Activated naive CD8-positive, alpha-beta T cell treated with anti-CD3 and anti-CD28 coated beads, Interleukin-2, amount 50 U/mL, for 24 hours (primary cell): Measurements from ENCODE around the gene CFAP58.
A peak's percentile ranks its signal among the peaks of the same experiment; 100 is the strongest.

ENCODE experiments used
- ATAC-seq: fragments of 150-1000 bp; cut with Tn5 transposase; one replicate; pipeline ENCODE4 v1.10.0; 2021
- DNase-seq: peaks from one replicate; pipeline ENCODE4 v3.0.0; 2021
- H3K27ac Mint-ChIP-seq: one replicate; pipeline ENCODE4 v1.8.0; 2021; ENCODE audit warnings: mild to moderate bottlenecking, mixed read lengths
- H3K27me3 Mint-ChIP-seq: one replicate; pipeline ENCODE4 v1.8.0; 2021; ENCODE audit warnings: mixed read lengths
- H3K36me3 Mint-ChIP-seq: one replicate; pipeline ENCODE4 v1.8.0; 2021; ENCODE audit warnings: low read depth, mixed read lengths
- H3K4me1 Mint-ChIP-seq: one replicate; pipeline ENCODE4 v1.8.0; 2021; ENCODE audit warnings: mixed read lengths
- H3K4me3 Mint-ChIP-seq: one replicate; pipeline ENCODE4 v1.8.0; 2021; ENCODE audit warnings: mild to moderate bottlenecking, moderate library complexity, mixed read lengths
- H3K9me3 Mint-ChIP-seq: one replicate; pipeline ENCODE4 v1.8.0; 2021; ENCODE audit warnings: mixed read lengths

The CFAP58 gene

DNA sequence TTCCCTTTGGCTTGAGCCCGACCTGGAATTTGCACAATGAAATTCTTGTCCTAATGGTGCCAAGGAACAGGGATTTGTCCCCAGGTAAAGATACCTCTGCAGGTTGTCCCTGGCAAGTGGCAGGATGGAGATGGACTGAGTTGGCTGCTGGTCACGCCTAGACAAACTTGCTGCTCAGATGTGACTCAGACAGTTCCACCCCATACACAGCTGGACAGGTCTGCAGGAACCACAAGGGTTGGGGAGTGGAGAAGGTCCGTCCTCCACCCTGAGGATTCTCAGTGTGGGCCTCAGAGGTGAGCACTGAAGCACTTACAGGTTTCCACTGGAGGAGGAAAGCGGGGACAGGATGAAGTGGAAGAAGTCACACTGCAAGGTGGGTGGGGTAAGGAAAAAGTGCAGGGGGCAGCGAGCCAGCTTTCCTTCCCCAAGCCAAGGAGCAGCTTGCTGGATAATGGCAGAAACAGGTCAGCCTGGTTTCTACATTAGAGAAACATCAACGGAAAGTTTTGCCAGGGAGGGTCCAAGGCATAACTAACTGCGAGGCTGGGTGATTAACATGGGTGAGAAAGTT lies 35.8 kb upstream of the CFAP58 start:
- Mint-ChIP-seq H3K4me1 (peaks cover 50% of the 10 kb centered on the region), H3K27ac (no peak overlapping the region), H3K9me3 (no peaks in the 10 kb centered on the region), H3K4me3 (no peak overlapping the region), H3K27me3 (no peaks in the 10 kb centered on the region), H3K36me3 (peaks cover 20% of the 10 kb centered on the region)
- ATAC-seq (no peak), DNase-seq (no peak)

DNA sequence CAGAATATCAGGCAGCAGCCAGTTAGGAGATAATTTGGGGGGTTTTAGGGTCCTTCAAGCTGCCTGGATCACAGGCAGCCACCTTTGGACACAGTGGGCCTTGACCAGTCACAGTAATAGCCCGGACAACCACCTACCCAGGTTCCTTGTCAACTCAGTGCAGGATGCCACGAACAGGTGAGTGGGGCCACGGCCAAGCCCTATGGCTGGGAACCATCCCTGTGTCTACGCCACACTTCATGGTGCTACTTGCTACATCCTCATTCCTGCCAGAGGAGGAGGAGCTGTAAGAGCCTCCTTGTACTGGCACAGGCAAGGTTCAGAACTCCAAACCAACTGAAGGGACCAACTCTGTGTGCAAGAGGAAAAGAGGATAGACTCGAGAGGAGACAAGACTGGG lies 35.3 kb upstream of the CFAP58 start:
- ATAC-seq (no peak), DNase-seq (no peak)
- Mint-ChIP-seq H3K4me1 (peaks cover 52% of the 10 kb centered on the region), H3K4me3 (no peak overlapping the region), H3K27me3 (no peaks in the 10 kb centered on the region), H3K9me3 (no peaks in the 10 kb centered on the region), H3K36me3 (peaks cover 17% of the 10 kb centered on the region), H3K27ac (no peak overlapping the region)

DNA sequence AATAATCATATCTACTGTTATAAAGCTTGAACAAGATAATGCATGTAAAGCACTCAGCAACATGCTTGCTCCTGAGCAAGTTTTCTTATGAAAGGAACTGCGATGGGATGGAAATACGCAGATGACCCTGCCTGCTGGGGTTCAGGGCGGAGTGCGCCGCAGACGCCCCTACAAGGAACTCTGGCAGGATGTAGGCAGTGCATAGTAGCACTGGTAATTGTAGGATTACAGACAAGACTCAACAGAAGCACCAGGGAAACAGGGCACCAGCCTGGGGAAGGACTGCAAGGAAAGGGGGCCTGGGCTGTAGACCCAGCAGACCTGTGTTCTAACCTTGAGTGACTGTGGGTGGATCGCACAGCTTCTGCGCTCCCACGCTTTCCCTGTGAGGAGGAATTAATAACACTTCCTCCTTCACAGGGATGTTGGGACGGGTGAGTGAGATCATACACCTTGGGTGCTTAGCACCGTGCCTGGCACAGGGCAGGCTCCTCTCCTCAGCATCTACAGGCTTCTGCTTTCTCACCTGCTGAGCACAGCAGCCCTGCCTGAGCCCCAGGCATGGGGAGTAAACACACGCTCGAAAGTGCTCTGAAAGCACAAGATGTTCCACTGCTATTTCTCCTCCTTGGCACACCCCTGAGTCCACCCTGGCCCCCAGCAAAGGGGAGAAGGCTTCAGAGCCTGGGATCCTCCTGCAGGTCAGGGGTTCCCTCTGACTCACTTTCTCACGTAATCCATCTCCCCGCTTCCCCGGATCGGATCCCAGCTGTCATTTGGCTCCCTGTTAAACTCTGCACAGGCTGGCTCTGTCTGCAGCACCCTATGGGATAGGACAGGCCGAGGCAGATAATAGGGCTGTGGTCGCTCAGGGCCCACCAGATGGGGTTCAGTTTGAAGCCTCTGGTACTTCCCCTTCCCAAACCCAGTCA lies 34.6 kb upstream of the CFAP58 start:
- Mint-ChIP-seq H3K27me3 (no peaks in the 10 kb centered on the region), H3K36me3 (peaks cover 13% of the 10 kb centered on the region), H3K9me3 (no peaks in the 10 kb centered on the region), H3K4me1 (peaks cover 60% of the 10 kb centered on the region), H3K27ac (no peak overlapping the region), H3K4me3 (no peak overlapping the region)
- no peak for DNase-seq
- ATAC-seq: no peak

DNA sequence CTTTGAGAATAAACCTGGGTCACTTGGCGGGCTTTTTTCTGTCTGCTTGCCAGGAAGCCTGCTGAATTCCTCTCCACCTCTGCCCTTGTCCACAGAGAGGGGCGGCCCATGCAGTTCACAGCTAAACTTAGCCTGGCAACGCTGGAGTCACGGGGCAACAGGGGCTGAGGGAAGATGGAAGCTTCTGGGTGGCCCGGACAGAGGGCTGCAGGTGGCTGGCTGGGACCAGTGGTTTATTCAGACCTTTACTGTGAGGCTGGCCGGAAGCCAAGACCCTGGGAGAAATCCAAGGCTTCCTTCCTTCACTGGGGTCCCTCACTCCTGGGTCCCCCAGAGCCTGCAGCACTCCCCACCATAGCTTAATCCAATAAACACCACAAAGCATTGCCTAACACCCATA lies 32.4 kb upstream of the CFAP58 start:
- peak overlapping the region; percentile 76 for H3K27ac Mint-ChIP-seq
- no peaks in the 10 kb centered on the region for H3K9me3 Mint-ChIP-seq
- no peak overlapping the region for H3K4me3 Mint-ChIP-seq
- H3K27me3 Mint-ChIP-seq: no peaks in the 10 kb centered on the region
- DNase-seq (no peak), ATAC-seq (no peak)
- H3K4me1 Mint-ChIP-seq: peaks cover 81% of the 10 kb centered on the region
- H3K36me3 Mint-ChIP-seq: peaks cover 23% of the 10 kb centered on the region

DNA sequence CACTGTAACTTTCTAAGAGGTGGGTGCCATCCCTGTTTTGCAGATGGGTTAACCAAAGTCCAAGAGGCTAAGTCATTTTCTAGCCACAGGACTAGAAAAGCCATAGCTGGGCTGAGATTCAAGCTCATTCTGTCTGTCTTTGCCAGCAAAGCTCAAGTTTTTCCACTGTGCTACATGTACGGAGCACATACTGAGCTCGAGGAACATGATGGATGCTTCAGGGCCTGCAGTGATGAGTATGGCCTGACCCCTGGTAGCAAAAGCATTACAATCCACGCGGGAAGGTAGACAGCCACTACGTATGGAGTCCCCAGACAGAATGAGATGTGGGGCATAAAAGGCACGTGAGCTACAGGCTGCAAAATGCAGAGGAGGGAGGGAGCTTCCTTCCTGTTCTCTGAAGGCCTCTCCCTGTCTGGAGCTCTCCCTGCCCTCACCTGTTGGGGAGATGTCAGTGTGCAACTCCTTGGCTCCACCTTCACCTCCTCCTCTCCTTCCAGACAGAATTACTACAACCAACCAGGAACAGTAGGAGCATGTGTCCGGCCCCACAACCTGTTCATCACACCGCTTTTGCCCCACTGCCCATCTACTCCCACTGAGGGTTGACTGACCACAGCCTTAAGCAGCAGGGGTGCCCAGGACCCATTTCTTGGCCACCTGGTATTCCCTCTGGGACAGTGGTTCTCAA lies 31.8 kb upstream of the CFAP58 start:
- ATAC-seq (no peak), DNase-seq (no peak)
- Mint-ChIP-seq H3K9me3 (no peaks in the 10 kb centered on the region), H3K4me1 (peaks cover 87% of the 10 kb centered on the region), H3K27me3 (no peaks in the 10 kb centered on the region), H3K27ac (peak overlapping the region; percentile 76), H3K4me3 (peak overlapping the region; percentile 39), H3K36me3 (peaks cover 24% of the 10 kb centered on the region)

DNA sequence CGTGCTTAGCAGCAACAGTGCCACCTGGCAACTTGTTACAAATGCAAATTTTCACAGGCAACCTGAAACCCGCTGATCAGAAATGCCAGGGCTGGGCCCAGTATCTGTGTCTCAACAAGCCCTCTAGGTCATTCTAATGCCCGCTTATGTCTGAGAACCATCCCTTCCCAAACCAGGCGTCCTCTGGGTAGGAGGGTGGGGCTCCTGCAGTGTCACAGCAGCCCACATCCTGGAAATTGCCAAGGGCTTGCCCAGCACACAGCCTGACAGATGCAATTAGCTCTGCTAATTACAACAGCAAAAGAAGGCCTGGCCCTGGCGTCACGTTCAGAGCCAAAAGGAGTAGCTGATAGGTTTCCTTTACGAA lies 31.2 kb upstream of the CFAP58 start:
- no peaks in the 10 kb centered on the region for H3K27me3 Mint-ChIP-seq
- peak overlapping the region; percentile 39 for H3K4me3 Mint-ChIP-seq
- peaks cover 24% of the 10 kb centered on the region for H3K36me3 Mint-ChIP-seq
- H3K9me3 Mint-ChIP-seq: no peaks in the 10 kb centered on the region
- peak overlapping the region; percentile 76 for H3K27ac Mint-ChIP-seq
- DNase-seq: no peak
- ATAC-seq: peak; percentile 18
- peaks cover 93% of the 10 kb centered on the region for H3K4me1 Mint-ChIP-seq

DNA sequence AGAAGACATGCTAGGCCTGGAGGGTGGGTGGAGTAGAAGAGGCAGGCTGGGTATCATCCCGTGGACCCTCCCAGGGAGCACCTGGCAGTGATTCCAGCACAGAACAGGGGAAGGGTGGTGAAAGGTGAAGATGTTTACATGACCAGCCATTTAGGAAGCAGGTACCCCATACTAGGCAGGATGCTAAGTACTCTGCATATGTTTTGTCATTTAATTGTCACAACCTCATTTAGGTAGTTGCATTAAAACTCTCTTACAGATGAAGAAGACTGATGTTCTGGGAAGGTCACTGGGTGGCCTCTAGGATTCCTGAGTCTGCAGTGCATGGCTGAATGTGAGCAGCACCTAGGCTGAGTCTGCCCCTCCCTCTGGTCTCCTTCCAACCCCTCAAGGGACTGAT lies 30.5 kb upstream of the CFAP58 start:
- peak overlapping the region; percentile 39 for H3K4me3 Mint-ChIP-seq
- peaks cover 96% of the 10 kb centered on the region for H3K4me1 Mint-ChIP-seq
- DNase-seq: no peak
- no peak for ATAC-seq
- H3K9me3 Mint-ChIP-seq: no peaks in the 10 kb centered on the region
- no peaks in the 10 kb centered on the region for H3K27me3 Mint-ChIP-seq
- H3K36me3 Mint-ChIP-seq: peaks cover 21% of the 10 kb centered on the region
- peak overlapping the region; percentile 76 for H3K27ac Mint-ChIP-seq

DNA sequence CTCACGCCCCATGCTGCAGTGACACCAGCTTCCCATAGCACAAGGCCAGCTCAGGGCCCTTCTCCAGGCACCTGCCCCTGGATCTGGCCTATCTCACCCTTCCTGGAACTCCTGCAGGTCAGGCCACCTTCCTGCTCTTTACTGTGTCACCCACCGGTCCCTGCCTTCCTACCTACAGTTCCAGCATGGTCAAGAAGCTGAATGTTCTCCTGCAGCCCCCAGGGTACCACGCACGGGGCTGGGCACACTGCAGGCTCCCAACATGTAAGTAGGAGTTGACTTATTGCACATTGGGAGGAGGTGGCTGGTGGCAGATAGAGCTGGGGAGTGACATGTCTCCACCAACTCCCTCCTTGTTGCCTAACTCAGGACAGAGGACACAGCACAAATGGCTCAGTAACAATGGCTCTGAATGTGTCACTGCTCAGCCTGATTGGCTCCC lies 29.9 kb upstream of the CFAP58 start:
- ATAC-seq (no peak), DNase-seq (no peak)
- H3K27me3 Mint-ChIP-seq: no peaks in the 10 kb centered on the region
- H3K9me3 Mint-ChIP-seq: no peaks in the 10 kb centered on the region
- H3K36me3 Mint-ChIP-seq: peaks cover 20% of the 10 kb centered on the region
- peak overlapping the region; percentile 8 for H3K4me3 Mint-ChIP-seq
- peaks cover 96% of the 10 kb centered on the region for H3K4me1 Mint-ChIP-seq
- H3K27ac Mint-ChIP-seq: peak overlapping the region; percentile 69

DNA sequence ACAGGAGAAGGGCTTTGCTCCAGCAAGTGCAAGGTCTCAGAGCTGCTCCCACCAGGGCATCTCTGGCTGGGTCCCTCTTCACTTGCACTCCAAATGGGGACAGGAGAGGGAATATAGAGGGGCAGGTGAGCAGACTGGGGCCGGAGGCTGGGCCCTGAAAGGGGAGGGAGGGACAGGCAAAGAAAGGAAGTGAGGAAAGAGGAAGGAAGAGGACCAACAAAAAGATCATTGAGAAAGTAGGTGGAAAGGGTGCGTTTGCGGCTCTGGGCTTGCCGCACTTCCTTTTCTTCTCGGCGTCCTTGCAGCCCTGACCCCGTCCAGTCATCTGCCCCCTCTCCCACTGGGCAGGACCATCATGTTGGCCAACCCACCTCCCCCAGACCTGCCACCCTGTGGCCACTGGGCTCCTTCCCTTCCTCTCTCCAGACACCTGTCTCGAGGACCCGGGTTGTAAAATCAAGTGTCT lies 29.4 kb upstream of the CFAP58 start:
- Mint-ChIP-seq H3K9me3 (no peaks in the 10 kb centered on the region), H3K27ac (peak overlapping the region; percentile 69), H3K4me1 (peaks cover 97% of the 10 kb centered on the region), H3K36me3 (peaks cover 19% of the 10 kb centered on the region), H3K27me3 (no peaks in the 10 kb centered on the region), H3K4me3 (peak overlapping the region; percentile 53)
- DNase-seq (no peak), ATAC-seq (no peak)

DNA sequence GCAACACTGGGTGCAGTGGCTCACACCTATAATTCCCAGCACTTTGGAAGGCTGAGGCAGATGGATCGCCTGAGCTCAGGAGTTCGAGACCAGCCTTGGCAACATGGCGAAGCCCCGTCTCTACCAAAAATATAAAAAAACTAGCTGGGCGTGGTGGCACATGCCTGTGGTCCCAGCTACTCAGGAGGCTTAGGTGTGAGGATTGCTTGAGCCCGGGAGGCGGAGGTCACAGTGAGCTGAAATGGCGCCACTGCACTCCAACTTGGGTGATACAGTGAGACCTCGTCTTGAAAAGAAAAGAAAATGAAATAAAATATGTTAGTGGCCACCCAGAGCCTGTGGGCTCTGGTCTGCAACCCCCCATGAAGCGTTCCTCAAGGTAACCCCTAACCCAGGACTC lies 28.7 kb upstream of the CFAP58 start:
- peaks cover 19% of the 10 kb centered on the region for H3K36me3 Mint-ChIP-seq
- DNase-seq (no peak), ATAC-seq (no peak)
- peak overlapping the region; percentile 69 for H3K27ac Mint-ChIP-seq
- peak overlapping the region; percentile 53 for H3K4me3 Mint-ChIP-seq
- peaks cover 97% of the 10 kb centered on the region for H3K4me1 Mint-ChIP-seq
- H3K27me3 Mint-ChIP-seq: no peaks in the 10 kb centered on the region
- no peaks in the 10 kb centered on the region for H3K9me3 Mint-ChIP-seq

DNA sequence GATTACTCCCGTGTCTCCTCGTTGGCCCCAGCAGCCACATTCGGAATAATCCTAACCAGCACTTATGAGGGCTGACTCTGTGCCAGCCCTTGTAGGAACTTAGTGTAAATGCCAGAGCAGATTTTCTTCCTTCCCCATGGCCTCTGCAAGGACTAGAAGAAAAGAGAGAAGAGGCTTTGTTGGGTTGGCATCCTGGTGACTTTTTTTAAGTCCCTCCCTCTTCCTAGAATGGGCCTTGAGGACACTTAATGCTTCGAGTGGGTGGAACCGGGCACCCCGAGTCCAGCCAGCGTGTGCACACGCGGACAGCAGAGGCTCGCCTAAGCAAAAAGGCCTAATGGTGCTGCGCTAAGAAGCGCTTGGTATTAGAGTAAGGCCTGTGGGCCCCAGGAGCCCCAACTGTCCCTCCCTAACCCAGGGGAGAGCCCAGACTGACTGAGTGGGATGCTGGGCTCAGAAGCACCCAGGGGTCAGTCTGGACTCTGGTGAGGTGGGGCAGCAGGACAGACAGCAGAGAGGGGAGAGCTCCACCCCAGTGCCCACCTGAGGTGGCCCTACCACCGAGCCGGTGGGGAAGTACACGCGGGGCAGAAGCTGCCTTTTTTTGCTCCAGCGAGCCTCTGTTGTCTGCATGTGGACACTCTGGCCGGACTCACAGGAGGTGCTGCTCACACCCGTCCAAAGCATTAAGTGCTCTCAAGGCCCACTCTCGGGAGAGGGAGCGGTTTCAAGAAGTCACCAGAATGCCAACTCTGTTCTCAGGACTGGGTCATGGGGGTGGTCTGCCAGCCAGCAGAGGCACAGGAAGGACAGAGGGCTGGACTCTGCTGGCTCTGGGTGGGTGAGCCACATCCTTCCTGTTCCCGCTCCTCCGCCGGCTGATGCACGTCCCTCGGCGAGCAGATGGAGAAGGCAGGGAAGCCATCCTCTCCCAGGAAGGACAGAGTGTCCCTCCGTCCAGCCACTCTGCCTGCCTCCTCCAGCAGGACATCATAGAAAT lies 27.9 kb upstream of the CFAP58 start:
- Mint-ChIP-seq H3K4me3 (peak overlapping the region; percentile 41), H3K27ac (peak overlapping the region; percentile 76), H3K9me3 (no peaks in the 10 kb centered on the region), H3K27me3 (no peaks in the 10 kb centered on the region), H3K4me1 (peaks cover 97% of the 10 kb centered on the region), H3K36me3 (peaks cover 19% of the 10 kb centered on the region)
- no peak for ATAC-seq
- no peak for DNase-seq

DNA sequence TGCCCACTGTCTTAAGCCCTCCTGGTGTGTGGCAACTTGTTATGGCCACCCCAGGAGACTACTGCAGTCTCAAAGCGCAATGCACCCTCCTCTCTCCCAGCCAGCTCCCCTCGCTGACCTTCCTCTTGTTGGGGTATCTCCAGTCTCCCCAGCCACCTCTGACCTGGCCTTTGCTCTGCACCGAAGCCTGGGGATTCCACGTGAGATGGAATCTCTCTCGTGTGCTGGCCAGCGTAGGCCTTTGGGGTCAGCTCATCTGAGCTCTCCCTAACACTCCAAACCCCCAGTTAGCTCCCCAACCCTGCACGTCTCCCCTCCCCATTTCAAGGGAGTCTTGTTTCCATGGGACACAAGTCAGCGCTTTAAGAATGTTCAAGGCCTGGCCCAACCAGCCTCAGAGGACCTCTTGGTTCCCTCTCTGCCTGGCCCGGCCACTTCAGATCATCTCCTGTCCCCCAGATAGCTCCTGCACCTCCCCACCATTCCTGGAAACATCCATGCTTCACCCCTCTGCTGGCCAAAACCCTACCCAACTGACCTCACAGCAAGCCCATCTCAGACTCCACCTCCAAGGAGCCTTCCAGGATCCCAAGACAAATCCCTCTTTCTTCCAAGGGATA lies 26.5 kb upstream of the CFAP58 start:
- DNase-seq: no peak
- peak overlapping the region; percentile 76 for H3K27ac Mint-ChIP-seq
- H3K9me3 Mint-ChIP-seq: no peaks in the 10 kb centered on the region
- peaks cover 100% of the 10 kb centered on the region for H3K4me1 Mint-ChIP-seq
- peaks cover 20% of the 10 kb centered on the region for H3K36me3 Mint-ChIP-seq
- H3K4me3 Mint-ChIP-seq: peak overlapping the region; percentile 51
- no peak for ATAC-seq
- no peaks in the 10 kb centered on the region for H3K27me3 Mint-ChIP-seq

DNA sequence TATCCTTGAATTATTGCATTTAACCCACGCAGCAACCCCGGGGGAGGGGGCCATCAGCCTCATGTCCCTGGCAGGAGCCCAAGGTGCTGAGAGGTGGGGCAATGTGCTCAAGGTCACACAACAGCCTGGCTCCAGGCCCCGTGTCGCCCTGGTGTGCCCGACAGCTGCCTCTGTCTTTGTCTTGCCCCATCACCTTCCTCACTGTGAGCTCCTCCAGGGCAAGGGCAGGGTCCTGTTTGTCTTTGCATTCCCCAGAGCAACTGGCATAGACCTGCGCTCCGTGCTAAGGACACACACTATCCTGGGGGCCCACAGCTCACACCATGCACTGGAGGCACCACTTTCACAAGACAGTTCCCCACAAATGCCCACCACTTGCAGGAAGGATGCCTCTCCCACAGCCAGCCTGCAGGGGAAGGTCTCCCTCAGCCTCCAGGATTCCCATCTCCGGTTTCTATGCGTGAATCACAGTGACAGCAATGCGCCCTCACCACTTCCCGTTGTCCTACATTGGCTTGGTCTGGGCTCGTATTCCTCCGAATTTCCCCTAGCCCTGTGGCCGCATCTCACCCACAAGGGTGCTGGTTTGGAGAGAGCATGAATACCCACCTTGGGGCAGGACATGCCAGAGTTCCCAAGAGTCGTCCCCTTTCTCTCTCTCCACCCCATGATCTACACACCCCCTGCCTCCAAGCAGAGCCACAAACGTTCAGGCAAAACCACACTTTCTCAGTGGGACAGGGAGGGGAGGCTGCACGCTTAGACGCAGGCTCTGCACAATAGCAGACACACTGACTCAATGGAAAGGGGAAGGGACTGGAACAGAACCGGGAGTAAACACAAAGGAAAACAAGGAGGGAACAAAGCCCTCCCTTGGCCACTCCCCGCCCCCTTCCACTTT lies 25.6 kb upstream of the CFAP58 start:
- H3K4me3 Mint-ChIP-seq: peak overlapping the region; percentile 71
- DNase-seq (no peak), ATAC-seq (no peak)
- peak overlapping the region; percentile 91 for H3K27ac Mint-ChIP-seq
- H3K36me3 Mint-ChIP-seq: peaks cover 21% of the 10 kb centered on the region
- H3K4me1 Mint-ChIP-seq: peaks cover 100% of the 10 kb centered on the region
- H3K27me3 Mint-ChIP-seq: no peaks in the 10 kb centered on the region
- H3K9me3 Mint-ChIP-seq: no peaks in the 10 kb centered on the region
